ENCODE data around the gene CORO2B.
A peak's percentile ranks its signal among the peaks of the same experiment; 100 is the strongest.

The CORO2B gene

DNA sequence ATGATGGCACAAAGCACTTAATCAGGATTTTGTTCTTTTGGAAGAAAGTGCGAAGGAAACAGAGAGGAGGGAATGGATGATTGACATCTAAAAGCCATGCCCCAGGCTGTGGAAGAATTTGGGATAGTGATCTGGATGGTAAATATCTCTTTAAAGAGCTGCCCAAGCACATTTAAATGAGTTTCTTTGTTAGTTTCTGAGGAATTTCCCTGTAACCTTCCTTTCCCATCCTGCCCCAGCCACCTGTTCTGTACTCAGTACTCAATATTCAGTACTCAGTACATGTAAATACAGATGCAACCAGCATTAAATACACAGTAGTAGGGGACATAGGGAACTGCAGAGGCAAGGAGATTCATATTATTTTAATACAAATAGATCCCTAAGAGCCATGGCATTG lies 7.8 kb upstream of the CORO2B start:
- ATAC-seq (replicated peaks; ENCODE audit: extremely low read depth, poor library complexity, severe bottlenecking) = no peak
- Mint-ChIP-seq H3K4me1 (no peaks in the 10 kb centered on the region), H3K4me3 (no peak overlapping the region), H3K27me3 (peaks cover 91% of the 10 kb centered on the region), H3K36me3 (ENCODE audit: insufficient read depth) (no peaks in the 10 kb centered on the region), H3K27ac (ENCODE audit: low read depth) (no peak overlapping the region), H3K9me3 (no peaks in the 10 kb centered on the region)
- no peak for DNase-seq (ENCODE audit: low spot score in 2 of 2)

DNA sequence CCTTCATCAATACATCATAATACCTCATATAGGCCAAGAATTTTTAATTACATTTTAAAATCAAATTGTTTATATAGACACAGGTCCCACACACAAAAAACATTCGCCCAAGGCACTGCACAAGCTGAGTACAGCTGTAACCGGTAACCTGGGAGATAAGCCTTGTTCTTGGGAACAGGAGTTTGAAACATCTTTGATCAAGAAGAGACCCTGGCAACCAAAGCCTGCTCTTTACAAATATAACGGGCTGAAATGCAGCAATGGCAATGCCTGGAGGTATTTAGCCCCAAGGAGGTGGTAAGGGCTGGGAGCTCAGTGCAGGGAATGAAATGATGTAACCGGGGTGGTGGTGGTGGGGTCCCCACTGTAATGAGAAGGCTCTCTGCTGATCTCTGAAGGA lies 7.2 kb upstream of the CORO2B start:
- Mint-ChIP-seq H3K4me3 (no peak overlapping the region), H3K27ac (ENCODE audit: low read depth) (no peak overlapping the region), H3K27me3 (peaks cover 95% of the 10 kb centered on the region), H3K4me1 (no peaks in the 10 kb centered on the region), H3K36me3 (ENCODE audit: insufficient read depth) (no peaks in the 10 kb centered on the region), H3K9me3 (no peaks in the 10 kb centered on the region)
- ATAC-seq (replicated peaks; ENCODE audit: extremely low read depth, poor library complexity, severe bottlenecking) (no peak), DNase-seq (ENCODE audit: low spot score in 2 of 2) (no peak)

DNA sequence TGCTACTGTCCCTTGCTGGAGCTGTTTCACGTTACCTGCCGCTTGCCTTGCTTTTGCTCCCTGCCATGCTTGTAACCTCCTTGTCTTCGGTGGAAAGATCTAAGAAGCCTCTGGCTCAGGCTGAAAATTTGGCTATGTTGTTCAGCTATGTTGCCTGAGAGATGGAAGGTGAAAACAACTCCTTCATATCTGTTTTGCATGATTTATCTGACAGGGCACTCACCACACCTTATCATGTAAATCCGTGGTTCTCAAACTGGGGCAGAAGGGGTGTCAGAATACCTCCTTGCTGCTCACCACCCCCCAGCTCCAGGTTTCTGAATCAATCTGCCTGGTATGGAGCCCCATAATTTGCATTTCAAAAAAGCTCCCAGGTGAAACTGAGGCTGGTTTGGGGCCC lies 6.5 kb upstream of the CORO2B start:
- H3K9me3 Mint-ChIP-seq = no peaks in the 10 kb centered on the region
- DNase-seq (ENCODE audit: low spot score in 2 of 2) (no peak), ATAC-seq (replicated peaks; ENCODE audit: extremely low read depth, poor library complexity, severe bottlenecking) (no peak)
- H3K27me3 Mint-ChIP-seq = peaks cover 95% of the 10 kb centered on the region
- H3K4me3 Mint-ChIP-seq = no peak overlapping the region
- no peaks in the 10 kb centered on the region for H3K36me3 Mint-ChIP-seq (ENCODE audit: insufficient read depth)
- no peaks in the 10 kb centered on the region for H3K4me1 Mint-ChIP-seq
- no peak overlapping the region for H3K27ac Mint-ChIP-seq (ENCODE audit: low read depth)

DNA sequence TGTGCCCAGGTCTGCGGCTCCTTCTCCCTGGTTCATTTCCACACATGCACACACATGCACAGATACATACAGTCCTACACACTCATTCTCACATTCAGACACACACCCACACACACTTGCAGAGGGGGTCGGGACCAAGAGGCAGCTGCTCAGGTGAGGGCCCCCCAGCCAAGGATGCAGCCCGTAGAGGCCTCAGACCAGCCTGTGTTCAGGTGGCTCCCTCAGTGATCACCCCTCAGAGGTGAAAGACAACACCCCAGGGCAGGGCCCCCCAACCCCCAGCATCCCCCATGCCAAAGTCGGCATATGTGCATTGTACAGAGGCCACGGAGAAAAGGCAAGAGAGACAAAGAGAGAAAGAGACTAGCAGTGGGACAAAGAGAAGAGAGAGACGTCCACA lies 5.9 kb upstream of the CORO2B start:
- H3K9me3 Mint-ChIP-seq = no peaks in the 10 kb centered on the region
- H3K27ac Mint-ChIP-seq (ENCODE audit: low read depth) = no peak overlapping the region
- no peak overlapping the region for H3K4me3 Mint-ChIP-seq
- no peaks in the 10 kb centered on the region for H3K36me3 Mint-ChIP-seq (ENCODE audit: insufficient read depth)
- ATAC-seq (replicated peaks; ENCODE audit: extremely low read depth, poor library complexity, severe bottlenecking) (no peak), DNase-seq (ENCODE audit: low spot score in 2 of 2) (no peak)
- H3K27me3 Mint-ChIP-seq = peaks cover 98% of the 10 kb centered on the region
- peaks cover 4% of the 10 kb centered on the region for H3K4me1 Mint-ChIP-seq

DNA sequence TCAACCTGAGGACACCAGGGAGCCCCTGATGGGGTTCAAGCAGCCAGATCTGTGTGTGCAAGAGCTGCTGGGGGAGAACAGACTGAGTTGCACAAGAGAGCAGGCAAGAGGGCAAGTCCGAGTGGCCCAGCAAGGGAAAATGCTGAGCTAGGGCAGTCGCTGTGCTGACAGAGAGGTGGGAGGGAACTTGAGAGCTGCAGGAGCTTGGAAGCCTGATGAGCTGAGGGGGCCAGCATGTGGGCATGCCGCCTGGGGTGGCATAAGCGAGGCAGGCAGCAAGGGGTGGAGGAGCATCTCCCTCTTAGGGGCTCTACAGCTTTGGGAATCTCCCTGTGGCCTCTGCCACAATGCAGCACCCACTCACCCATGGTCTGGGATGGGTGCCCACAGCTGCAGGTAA lies 4.7 kb upstream of the CORO2B start:
- Mint-ChIP-seq H3K36me3 (ENCODE audit: insufficient read depth) (no peaks in the 10 kb centered on the region), H3K9me3 (no peaks in the 10 kb centered on the region), H3K27me3 (peaks cover 92% of the 10 kb centered on the region), H3K4me1 (peaks cover 8% of the 10 kb centered on the region), H3K4me3 (no peak overlapping the region), H3K27ac (ENCODE audit: low read depth) (no peak overlapping the region)
- no peak for ATAC-seq (replicated peaks; ENCODE audit: extremely low read depth, poor library complexity, severe bottlenecking)
- no peak for DNase-seq (ENCODE audit: low spot score in 2 of 2)

DNA sequence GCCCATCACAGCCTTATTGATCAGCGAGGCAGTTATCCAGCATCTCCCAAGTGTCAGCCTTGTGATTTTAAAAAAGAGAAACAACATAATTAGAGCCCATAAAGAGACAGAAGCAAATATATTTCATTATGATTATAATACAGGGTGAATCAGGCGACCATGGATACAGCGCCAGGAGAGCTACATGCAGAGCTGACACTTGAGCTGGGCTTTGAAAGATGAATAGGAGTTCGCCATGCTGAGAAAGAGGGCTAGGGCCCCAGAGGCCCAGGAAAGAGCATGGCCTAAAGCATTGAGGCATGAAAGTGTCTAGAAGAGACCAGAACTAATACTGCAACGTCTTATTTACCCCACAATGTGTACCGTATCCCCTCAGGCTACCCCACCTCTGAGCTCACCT lies 4.2 kb upstream of the CORO2B start:
- Mint-ChIP-seq H3K4me1 (peaks cover 8% of the 10 kb centered on the region), H3K36me3 (ENCODE audit: insufficient read depth) (no peaks in the 10 kb centered on the region), H3K27me3 (peaks cover 90% of the 10 kb centered on the region), H3K27ac (ENCODE audit: low read depth) (no peak overlapping the region), H3K4me3 (no peak overlapping the region), H3K9me3 (no peaks in the 10 kb centered on the region)
- DNase-seq (ENCODE audit: low spot score in 2 of 2) (no peak), ATAC-seq (replicated peaks; ENCODE audit: extremely low read depth, poor library complexity, severe bottlenecking) (no peak)

DNA sequence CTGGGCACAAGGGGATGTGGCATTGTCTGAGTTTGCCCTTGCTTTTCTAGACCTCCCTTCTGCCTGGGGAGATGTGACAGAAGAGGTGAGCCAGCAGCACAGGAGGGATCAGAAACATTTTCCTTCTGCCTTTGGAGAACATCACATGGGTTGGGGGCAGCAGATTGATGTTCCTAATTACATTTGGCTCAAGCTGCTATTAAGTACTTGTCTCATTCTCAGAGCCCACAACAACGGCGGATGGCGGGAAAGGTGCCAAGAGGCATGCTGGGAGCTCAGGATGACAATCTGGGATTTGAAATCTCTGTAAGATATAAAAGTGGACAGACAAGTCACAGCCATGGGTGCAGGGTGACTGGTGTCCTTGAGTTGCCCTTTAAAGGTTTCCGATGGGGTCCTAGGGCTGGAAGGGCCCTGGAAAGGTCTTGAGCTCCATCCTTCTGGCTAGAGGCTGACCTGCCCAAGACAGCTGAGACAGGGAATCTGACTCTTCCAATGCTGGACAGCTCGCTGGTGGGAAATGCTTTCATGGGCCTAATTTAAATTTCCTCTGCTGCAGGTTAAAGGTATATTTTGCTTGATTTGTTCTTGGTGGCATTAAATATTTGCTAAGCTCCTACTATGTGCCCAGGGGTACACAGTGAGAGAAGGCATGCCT lies 2.4 kb upstream of the CORO2B start:
- no peak for ATAC-seq (replicated peaks; ENCODE audit: extremely low read depth, poor library complexity, severe bottlenecking)
- no peak for DNase-seq (ENCODE audit: low spot score in 2 of 2)
- H3K36me3 Mint-ChIP-seq (ENCODE audit: insufficient read depth) = no peaks in the 10 kb centered on the region
- H3K4me1 Mint-ChIP-seq = peaks cover 8% of the 10 kb centered on the region
- no peaks in the 10 kb centered on the region for H3K9me3 Mint-ChIP-seq
- H3K27me3 Mint-ChIP-seq = peaks cover 90% of the 10 kb centered on the region
- no peak overlapping the region for H3K27ac Mint-ChIP-seq (ENCODE audit: low read depth)
- H3K4me3 Mint-ChIP-seq = no peak overlapping the region

DNA sequence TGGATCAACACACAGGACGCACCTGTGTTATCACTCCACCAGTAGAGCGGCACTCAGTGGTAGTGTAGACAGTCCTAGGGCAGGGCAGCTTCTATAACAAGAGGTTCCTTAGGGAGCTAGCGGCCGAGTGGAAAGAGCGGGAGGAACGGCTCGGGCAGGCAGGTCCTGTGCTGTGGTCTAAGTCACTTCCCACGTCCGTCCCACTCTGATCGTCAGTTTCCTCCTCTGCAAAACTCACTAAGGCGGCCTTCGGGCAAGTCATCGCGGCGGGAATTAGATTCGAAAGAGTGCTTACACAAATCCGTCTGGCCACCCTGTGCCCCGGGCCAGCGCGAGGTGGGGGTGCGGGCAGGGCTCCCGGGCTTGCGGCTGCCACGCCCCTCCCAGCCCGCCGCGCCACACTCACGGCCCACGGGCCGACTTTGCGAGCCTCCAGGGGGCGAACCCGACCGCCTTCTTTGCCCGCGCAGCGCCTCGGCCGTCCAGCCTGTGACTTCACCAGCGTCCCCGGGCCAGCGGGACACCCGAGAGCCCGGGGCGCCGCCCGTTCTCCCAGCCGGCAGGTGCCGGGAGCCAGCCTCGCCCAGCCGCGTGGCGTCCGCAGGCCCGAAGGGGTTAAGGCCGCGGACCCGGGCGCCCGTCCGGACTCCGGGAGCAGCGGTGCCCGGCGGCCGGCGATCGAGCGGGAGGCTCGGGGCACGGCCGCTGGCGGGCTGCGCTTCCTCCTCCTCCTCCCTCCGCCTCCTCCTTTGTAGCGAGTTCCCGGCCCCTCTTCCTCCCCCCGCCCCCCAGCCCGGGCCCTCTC lies 416 bp upstream of the CORO2B start:
- peaks cover 82% of the 10 kb centered on the region for H3K27me3 Mint-ChIP-seq
- H3K4me1 Mint-ChIP-seq = peaks cover 8% of the 10 kb centered on the region
- no peaks in the 10 kb centered on the region for H3K9me3 Mint-ChIP-seq
- H3K27ac Mint-ChIP-seq (ENCODE audit: low read depth) = no peak overlapping the region
- no peaks in the 10 kb centered on the region for H3K36me3 Mint-ChIP-seq (ENCODE audit: insufficient read depth)
- no peak for DNase-seq (ENCODE audit: low spot score in 2 of 2)
- H3K4me3 Mint-ChIP-seq = peak overlapping the region; percentile 76
- ATAC-seq (replicated peaks; ENCODE audit: extremely low read depth, poor library complexity, severe bottlenecking) = no peak

DNA sequence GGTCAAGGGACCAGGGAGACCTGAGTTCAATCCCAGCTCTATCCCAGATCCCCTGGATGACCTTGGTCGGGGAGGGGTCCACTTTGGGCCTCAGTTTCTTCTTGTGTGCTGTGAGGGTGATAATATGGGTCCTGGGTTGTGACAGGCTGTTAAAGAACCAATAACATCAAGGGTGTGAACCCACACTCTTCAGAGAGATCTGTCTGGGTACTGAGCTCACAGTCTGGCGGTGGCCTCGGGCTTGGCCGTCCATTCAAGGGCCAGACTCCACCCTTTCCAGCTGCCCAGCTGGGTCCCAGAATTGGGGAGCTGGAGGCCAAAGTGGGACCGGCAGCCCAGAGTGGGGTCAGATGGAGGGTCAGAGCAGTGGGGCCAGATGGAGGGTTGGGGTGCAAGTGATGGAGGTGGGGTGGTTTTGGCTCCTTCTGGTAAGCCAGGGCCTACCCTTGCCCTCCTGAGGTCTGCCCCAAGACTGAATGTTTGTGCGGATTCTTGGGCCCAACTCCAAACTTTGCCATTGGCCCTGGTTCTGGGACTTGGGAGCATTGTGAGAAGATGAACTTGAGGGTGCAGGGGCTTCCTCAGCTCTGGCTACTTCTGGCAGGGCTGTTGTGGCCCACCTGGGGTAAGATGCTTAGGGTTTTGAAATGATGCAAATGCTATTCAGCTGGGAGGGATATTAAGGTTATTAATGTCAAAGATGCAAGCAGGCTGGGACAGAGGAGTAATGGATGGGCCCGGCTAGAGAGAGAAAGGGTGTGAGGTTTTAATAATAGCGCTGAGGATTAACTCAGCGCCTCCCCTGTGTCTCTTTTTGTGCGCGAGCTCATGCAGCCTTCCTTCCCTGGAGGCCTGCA lies 1.5 kb downstream of the CORO2B start:
- peaks cover 8% of the 10 kb centered on the region for H3K4me1 Mint-ChIP-seq
- DNase-seq (ENCODE audit: low spot score in 2 of 2) = no peak
- peaks cover 63% of the 10 kb centered on the region for H3K27me3 Mint-ChIP-seq
- H3K36me3 Mint-ChIP-seq (ENCODE audit: insufficient read depth) = no peaks in the 10 kb centered on the region
- no peak for ATAC-seq (replicated peaks; ENCODE audit: extremely low read depth, poor library complexity, severe bottlenecking)
- H3K27ac Mint-ChIP-seq (ENCODE audit: low read depth) = no peak overlapping the region
- peak overlapping the region; percentile 50 for H3K4me3 Mint-ChIP-seq
- H3K9me3 Mint-ChIP-seq = no peaks in the 10 kb centered on the region

DNA sequence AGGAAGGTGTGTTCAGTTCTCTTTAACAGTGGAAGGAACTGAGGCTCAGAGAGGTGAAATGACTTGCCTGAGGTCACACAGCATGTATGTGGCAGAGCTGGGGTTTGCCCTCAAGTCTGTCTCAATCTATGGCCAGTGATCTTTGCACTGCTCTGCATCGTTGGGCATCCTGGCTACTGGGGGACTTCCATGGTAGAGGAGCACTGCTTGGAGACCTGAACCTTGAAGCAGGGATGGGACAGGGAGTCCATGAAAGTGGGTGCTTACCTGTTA lies 2.0 kb downstream of the CORO2B start:
- Mint-ChIP-seq H3K4me1 (peaks cover 8% of the 10 kb centered on the region), H3K9me3 (no peaks in the 10 kb centered on the region), H3K27ac (ENCODE audit: low read depth) (no peak overlapping the region), H3K36me3 (ENCODE audit: insufficient read depth) (no peaks in the 10 kb centered on the region), H3K27me3 (peaks cover 57% of the 10 kb centered on the region), H3K4me3 (no peak overlapping the region)
- ATAC-seq (replicated peaks; ENCODE audit: extremely low read depth, poor library complexity, severe bottlenecking) (no peak), DNase-seq (ENCODE audit: low spot score in 2 of 2) (no peak)

DNA sequence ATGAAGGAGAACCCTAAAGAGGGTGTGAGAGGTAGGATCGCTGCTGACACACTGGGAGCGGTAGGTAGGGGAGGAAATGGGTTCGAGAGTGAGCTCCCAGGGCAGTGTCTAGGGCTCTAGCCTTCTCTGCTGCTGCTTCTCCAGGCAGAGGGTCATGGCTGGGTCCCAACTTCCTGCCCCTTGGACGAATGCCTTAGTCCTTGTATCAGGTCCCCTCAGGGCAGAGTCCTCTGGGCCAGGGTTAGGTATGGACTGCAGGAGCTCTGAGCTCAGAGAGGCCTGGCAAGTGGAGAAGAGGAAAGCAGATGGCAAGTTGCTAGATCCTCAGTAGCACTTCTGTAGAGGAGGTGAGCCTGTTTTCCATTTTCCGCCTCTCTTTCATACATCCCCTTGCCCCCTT lies 2.9 kb downstream of the CORO2B start:
- ATAC-seq (replicated peaks; ENCODE audit: extremely low read depth, poor library complexity, severe bottlenecking) = no peak
- Mint-ChIP-seq H3K27ac (ENCODE audit: low read depth) (no peak overlapping the region), H3K4me3 (no peak overlapping the region), H3K9me3 (no peaks in the 10 kb centered on the region), H3K4me1 (peaks cover 8% of the 10 kb centered on the region), H3K27me3 (peaks cover 48% of the 10 kb centered on the region), H3K36me3 (ENCODE audit: insufficient read depth) (no peaks in the 10 kb centered on the region)
- DNase-seq (ENCODE audit: low spot score in 2 of 2) = no peak

DNA sequence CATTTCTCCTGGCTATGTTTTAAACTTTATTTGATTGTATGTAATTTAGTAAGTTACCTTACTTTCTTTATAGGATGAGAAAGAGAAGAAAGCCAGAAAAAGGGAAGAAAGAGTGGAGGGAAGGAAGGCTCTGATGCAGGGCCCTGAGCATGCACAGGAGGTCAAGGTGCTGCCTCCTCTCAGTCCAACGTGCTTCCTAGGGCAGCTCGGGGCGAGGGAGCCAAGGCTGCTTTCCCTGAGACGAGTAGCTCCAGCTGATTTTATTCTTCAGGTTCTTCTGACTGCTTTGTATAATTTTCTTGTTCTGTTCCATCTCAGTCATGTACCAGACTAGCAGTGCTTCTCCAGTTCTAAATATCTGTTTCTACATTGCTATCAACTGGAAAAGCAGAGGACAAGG lies 3.4 kb downstream of the CORO2B start:
- no peak overlapping the region for H3K27ac Mint-ChIP-seq (ENCODE audit: low read depth)
- peaks cover 43% of the 10 kb centered on the region for H3K27me3 Mint-ChIP-seq
- H3K4me3 Mint-ChIP-seq = no peak overlapping the region
- H3K36me3 Mint-ChIP-seq (ENCODE audit: insufficient read depth) = no peaks in the 10 kb centered on the region
- ATAC-seq (replicated peaks; ENCODE audit: extremely low read depth, poor library complexity, severe bottlenecking) = no peak
- H3K4me1 Mint-ChIP-seq = peaks cover 8% of the 10 kb centered on the region
- no peaks in the 10 kb centered on the region for H3K9me3 Mint-ChIP-seq
- DNase-seq (ENCODE audit: low spot score in 2 of 2) = no peak

DNA sequence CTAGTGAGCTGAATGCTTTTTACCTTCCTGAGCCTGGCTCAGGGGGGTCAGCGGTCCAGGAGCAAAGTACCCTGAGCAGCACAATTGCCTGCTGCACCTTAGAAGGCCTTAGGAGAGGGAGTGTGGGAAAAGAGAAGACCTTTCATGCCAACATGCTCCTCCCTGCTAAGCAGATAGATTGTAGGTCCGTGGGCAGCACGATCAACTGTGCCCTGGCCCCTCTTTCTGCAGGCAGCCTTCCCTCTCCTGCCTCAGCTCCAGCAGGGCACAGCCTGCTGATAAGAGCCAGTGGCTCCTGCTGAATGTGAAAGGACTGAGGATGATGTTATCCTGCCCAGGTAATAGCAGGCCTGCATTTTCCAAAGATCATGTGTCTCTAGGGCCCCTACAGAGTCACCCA lies 4.1 kb downstream of the CORO2B start:
- Mint-ChIP-seq H3K27ac (ENCODE audit: low read depth) (no peak overlapping the region), H3K4me3 (no peak overlapping the region), H3K36me3 (ENCODE audit: insufficient read depth) (no peaks in the 10 kb centered on the region), H3K4me1 (peaks cover 4% of the 10 kb centered on the region), H3K27me3 (peaks cover 37% of the 10 kb centered on the region), H3K9me3 (no peaks in the 10 kb centered on the region)
- no peak for DNase-seq (ENCODE audit: low spot score in 2 of 2)
- no peak for ATAC-seq (replicated peaks; ENCODE audit: extremely low read depth, poor library complexity, severe bottlenecking)
